GM21825 (cell line): ENCODE measurements around the gene CHD9NB.
A peak's percentile ranks its signal among the peaks of the same experiment; 100 is the strongest.

Source experiments
- ATAC-seq: cut with Tn5 transposase; IDR thresholded peaks from one replicate; pipeline ENCODE4 v1.9.1; 2021; ENCODE audit warnings: mild to moderate bottlenecking, moderate library complexity; ENCODE audit not compliant: unreplicated experiment

CHD9NB gene

GRCh38 chr16:53052519-53053501 is at the start of gene CHD9NB:
Gene CHD9NB, minus strand, starts transcription at chr16:53052897. Its CDS starts 8,739 bp downstream, at chr16:53044158.
- ATAC-seq: no peak

- no peak for ATAC-seq
Measured at GRCh38 chr16:53100889-53101288, 48.2 kb upstream of the CHD9NB start.

GRCh38 chr16:53100131-53100748 is 47.5 kb upstream of the CHD9NB start:
- no peak for ATAC-seq

- peak; percentile 53 for ATAC-seq
Measured at GRCh38 chr16:53099318-53100130, 46.8 kb upstream of the CHD9NB start.

- peak; percentile 60 for ATAC-seq
Measured at GRCh38 chr16:53098526-53099317, 46.0 kb upstream of the CHD9NB start.

GRCh38 chr16:53097190-53097589 is 44.5 kb upstream of the CHD9NB start:
- no peak for ATAC-seq

- peak; percentile 48 for ATAC-seq
Measured at GRCh38 chr16:53094013-53094630, 41.4 kb upstream of the CHD9NB start.

GRCh38 chr16:53093162-53093744 is 40.6 kb upstream of the CHD9NB start:
- ATAC-seq: no peak

GRCh38 chr16:53092284-53092683 is 39.6 kb upstream of the CHD9NB start:
- no peak for ATAC-seq

GRCh38 chr16:53091466-53092211 is 38.9 kb upstream of the CHD9NB start:
- ATAC-seq: peak; percentile 50

- ATAC-seq: peak; percentile 41
Measured at GRCh38 chr16:53090591-53091411, 38.1 kb upstream of the CHD9NB start.

- no peak for ATAC-seq
Measured at GRCh38 chr16:53090286-53090590, 37.5 kb upstream of the CHD9NB start.

GRCh38 chr16:53089434-53090285 is 37.0 kb upstream of the CHD9NB start:
- ATAC-seq: no peak

- ATAC-seq: no peak
Measured at GRCh38 chr16:53087101-53087500, 34.4 kb upstream of the CHD9NB start.

- no peak for ATAC-seq
Measured at GRCh38 chr16:53085931-53086421, 33.3 kb upstream of the CHD9NB start.

GRCh38 chr16:53085369-53085843 is 32.7 kb upstream of the CHD9NB start:
- ATAC-seq: no peak

GRCh38 chr16:53084746-53085334 is 32.1 kb upstream of the CHD9NB start:
- ATAC-seq: no peak
